WTC11 (cell line): ENCODE results near the gene GATC. TPM values are rescaled to one million over a fixed set of nuclear protein-coding genes. Genes with fewer than 3 reads are reported as not detected.

ENCODE experiments used
- ATAC-seq: fragments of 200-7000 bp; cut with Tn5 transposase; 2 replicates; pipeline ENCODE4 v1.10.0; 2021; ENCODE audit warnings: mild to moderate bottlenecking, moderate library complexity
- CTCF ChIA-PET: fragments of 300-600 bp; sonication (Branson Sonifier 250); formaldehyde crosslinking; loops from one replicate; lab custom pipeline; 2021; ENCODE audit warnings: antibody characterized with exemption; lab: Charles Lee
- POLR2A ChIA-PET: fragments of 350-600 bp; sonication (Branson Sonifier 250); formaldehyde crosslinking; loops from one replicate; lab custom pipeline; 2021; ENCODE audit warnings: antibody characterized with exemption; lab: Charles Lee
- DNase-seq: peaks from one replicate; pipeline ENCODE4 v3.0.0; 2021; ENCODE audit warnings: low spot score
- H3K27ac Mint-ChIP-seq: 2 replicates; pipeline ENCODE4 v1.8.0; 2021; ENCODE audit warnings: mixed read lengths
- H3K27me3 Mint-ChIP-seq: 2 replicates; pipeline ENCODE4 v1.8.0; 2021; ENCODE audit warnings: low read depth, mild to moderate bottlenecking, moderate library complexity, mixed read lengths
- H3K36me3 Mint-ChIP-seq: 2 replicates; pipeline ENCODE4 v1.8.0; 2021; ENCODE audit warnings: mixed read lengths
- H3K4me1 Mint-ChIP-seq: 2 replicates; pipeline ENCODE4 v1.8.0; 2022; ENCODE audit warnings: mixed read lengths
- H3K4me3 Mint-ChIP-seq: 2 replicates; pipeline ENCODE4 v1.8.0; 2021; ENCODE audit warnings: mild to moderate bottlenecking, moderate library complexity, mixed read lengths
- H3K9me3 Mint-ChIP-seq: 2 replicates; pipeline ENCODE4 v1.8.0; 2021; ENCODE audit warnings: mixed read lengths
- ATF1 ChIP-seq: sonication (generic); formaldehyde crosslinking; IDR thresholded peaks from 2 replicates; pipeline ENCODE4 v1.8.1; 2023; ENCODE audit warnings: mild to moderate bottlenecking, moderate library complexity, missing genetic modification reagents
- EMX1 ChIP-seq: fragments of 250-450 bp; sonication (Bioruptor Pico); IDR thresholded peaks from 2 replicates; pipeline ENCODE4 v1.8.0; 2021; ENCODE audit warnings: mild to moderate bottlenecking
- FOXJ3 ChIP-seq: sonication (generic); formaldehyde crosslinking; IDR thresholded peaks from 2 replicates; pipeline ENCODE4 v1.9.0; 2021; ENCODE audit warnings: missing genetic modification reagents, mild to moderate bottlenecking, borderline replicate concordance
- GABPB1 ChIP-seq: sonication (generic); formaldehyde crosslinking; IDR thresholded peaks from 2 replicates; pipeline ENCODE4 v1.8.1; 2023; ENCODE audit warnings: mild to moderate bottlenecking, missing genetic modification reagents
- JUN ChIP-seq: sonication (generic); formaldehyde crosslinking; IDR thresholded peaks from 2 replicates; pipeline ENCODE4 v1.8.0; 2023; ENCODE audit warnings: mild to moderate bottlenecking, missing genetic modification reagents
- NFATC4 ChIP-seq: fragments of 250-450 bp; sonication (Bioruptor Pico); IDR thresholded peaks from 2 replicates; pipeline ENCODE4 v1.9.0; 2021; ENCODE audit warnings: mild to moderate bottlenecking
- NFYB ChIP-seq: sonication (generic); formaldehyde crosslinking; conservative IDR thresholded peaks from 2 replicates; pipeline ENCODE4 v1.8.0; 2022; ENCODE audit warnings: low read depth, missing genetic modification reagents
- SOX15 ChIP-seq: fragments of 250-450 bp; sonication (Bioruptor Pico); IDR thresholded peaks from 2 replicates; pipeline ENCODE4 v1.9.0; 2021; ENCODE audit warnings: mild to moderate bottlenecking
- TCF7 ChIP-seq: sonication (generic); formaldehyde crosslinking; IDR thresholded peaks from 2 replicates; pipeline ENCODE4 v1.8.0; 2022; ENCODE audit warnings: mild to moderate bottlenecking, low read depth, missing genetic modification reagents, moderate library complexity
- TEAD4 ChIP-seq: sonication (generic); formaldehyde crosslinking; IDR thresholded peaks from 2 replicates; pipeline ENCODE4 v1.8.0; 2022; ENCODE audit warnings: mild to moderate bottlenecking, missing genetic modification reagents
- ZNF138 ChIP-seq: sonication (generic); formaldehyde crosslinking; conservative IDR thresholded peaks from 2 replicates; pipeline ENCODE4 v1.8.1; 2022; ENCODE audit warnings: mild to moderate bottlenecking, moderate library complexity, missing genetic modification reagents
- total RNA-seq: library from RNA; stranded (reverse); gene quantifications from 3 replicates; pipeline ENCODE4 v1.2.3, GENCODE V29; 2021
- TF ChIP-seq, protein P1 (sequence below): fragments of 250-450 bp; sonication (Bioruptor Pico); IDR thresholded peaks from 2 replicates; pipeline ENCODE4 v1.9.0; 2021; ENCODE audit warnings: moderate library complexity, mild to moderate bottlenecking, inconsistent platforms, borderline replicate concordance
- TF ChIP-seq, protein P2 (sequence below): sonication (generic); formaldehyde crosslinking; conservative IDR thresholded peaks from 2 replicates; pipeline ENCODE4 v1.8.1; 2023; ENCODE audit warnings: mild to moderate bottlenecking, low read depth, missing genetic modification reagents, moderate library complexity
- TF ChIP-seq, protein P3 (sequence below): fragments of 250-450 bp; sonication (Bioruptor Pico); IDR thresholded peaks from 2 replicates; pipeline ENCODE4 v1.9.0; 2021; ENCODE audit warnings: mild to moderate bottlenecking
- TF ChIP-seq, protein P4 (sequence below): sonication (generic); formaldehyde crosslinking; IDR thresholded peaks from 2 replicates; pipeline ENCODE4 v1.8.1; 2022; ENCODE audit warnings: low read depth, mild to moderate bottlenecking, moderate library complexity, missing genetic modification reagents, borderline replicate concordance
- TF ChIP-seq, protein P5 (sequence below): fragments of 250-450 bp; sonication (Bioruptor Pico); conservative IDR thresholded peaks from 2 replicates; pipeline ENCODE4 v1.9.0; 2021; ENCODE audit warnings: mild to moderate bottlenecking
- TF ChIP-seq, protein P6 (sequence below): sonication (generic); formaldehyde crosslinking; IDR thresholded peaks from 2 replicates; pipeline ENCODE4 v1.8.0; 2022; ENCODE audit warnings: missing genetic modification reagents
- TF ChIP-seq, protein P7 (sequence below): sonication (generic); formaldehyde crosslinking; IDR thresholded peaks from 2 replicates; pipeline ENCODE4 v1.8.1; 2023; ENCODE audit warnings: mild to moderate bottlenecking, missing genetic modification reagents, moderate library complexity
- TF ChIP-seq, protein P8 (sequence below): fragments of 250-450 bp; sonication (Bioruptor Pico); IDR thresholded peaks from 2 replicates; pipeline ENCODE4 v2.1.2; 2022; ENCODE audit warnings: mild to moderate bottlenecking, moderate library complexity
- TF ChIP-seq, protein P9 (sequence below): sonication (generic); formaldehyde crosslinking; IDR thresholded peaks from 2 replicates; pipeline ENCODE4 v1.8.0; 2022; ENCODE audit warnings: mild to moderate bottlenecking, missing genetic modification reagents

GATC gene
- total RNA-seq, 1 experiment from 2014 or later = 33.9 TPM

DNA sequence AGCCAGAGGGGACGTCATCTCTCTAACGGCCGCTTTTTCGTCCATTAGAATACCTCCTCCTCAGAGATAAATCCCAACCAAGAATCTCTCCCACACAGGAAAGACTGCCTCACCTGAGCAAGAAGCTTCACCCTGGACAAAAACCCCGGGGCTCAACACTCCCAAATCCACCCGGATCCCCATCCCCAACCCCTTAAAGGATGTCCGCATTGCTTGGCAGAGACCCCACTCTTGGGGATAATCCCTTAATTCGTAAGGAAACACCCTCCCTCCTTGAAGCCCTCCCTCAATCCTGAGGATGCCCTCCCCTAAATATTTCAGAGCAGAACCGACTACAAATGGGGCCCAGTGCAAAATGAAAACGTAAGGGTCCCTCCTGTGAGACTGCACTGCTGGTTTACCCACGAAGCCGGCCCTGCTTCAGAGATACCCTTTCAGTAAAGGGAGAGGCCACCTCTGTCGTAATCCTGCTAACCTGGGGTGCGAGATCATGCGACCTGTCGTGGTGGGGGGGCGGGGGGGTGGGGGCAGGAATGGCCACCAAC lies 49.0 kb downstream of the GATC start (continued):
- TF ChIP-seq, protein P1, sequence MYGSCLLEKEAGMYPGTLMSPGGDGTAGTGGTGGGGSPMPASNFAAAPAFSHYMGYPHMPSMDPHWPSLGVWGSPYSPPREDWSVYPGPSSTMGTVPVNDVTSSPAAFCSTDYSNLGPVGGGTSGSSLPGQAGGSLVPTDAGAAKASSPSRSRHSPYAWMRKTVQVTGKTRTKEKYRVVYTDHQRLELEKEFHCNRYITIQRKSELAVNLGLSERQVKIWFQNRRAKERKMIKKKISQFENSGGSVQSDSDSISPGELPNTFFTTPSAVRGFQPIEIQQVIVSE (CRISPR knock-in tag) = no peak
- TF ChIP-seq, protein P2, sequence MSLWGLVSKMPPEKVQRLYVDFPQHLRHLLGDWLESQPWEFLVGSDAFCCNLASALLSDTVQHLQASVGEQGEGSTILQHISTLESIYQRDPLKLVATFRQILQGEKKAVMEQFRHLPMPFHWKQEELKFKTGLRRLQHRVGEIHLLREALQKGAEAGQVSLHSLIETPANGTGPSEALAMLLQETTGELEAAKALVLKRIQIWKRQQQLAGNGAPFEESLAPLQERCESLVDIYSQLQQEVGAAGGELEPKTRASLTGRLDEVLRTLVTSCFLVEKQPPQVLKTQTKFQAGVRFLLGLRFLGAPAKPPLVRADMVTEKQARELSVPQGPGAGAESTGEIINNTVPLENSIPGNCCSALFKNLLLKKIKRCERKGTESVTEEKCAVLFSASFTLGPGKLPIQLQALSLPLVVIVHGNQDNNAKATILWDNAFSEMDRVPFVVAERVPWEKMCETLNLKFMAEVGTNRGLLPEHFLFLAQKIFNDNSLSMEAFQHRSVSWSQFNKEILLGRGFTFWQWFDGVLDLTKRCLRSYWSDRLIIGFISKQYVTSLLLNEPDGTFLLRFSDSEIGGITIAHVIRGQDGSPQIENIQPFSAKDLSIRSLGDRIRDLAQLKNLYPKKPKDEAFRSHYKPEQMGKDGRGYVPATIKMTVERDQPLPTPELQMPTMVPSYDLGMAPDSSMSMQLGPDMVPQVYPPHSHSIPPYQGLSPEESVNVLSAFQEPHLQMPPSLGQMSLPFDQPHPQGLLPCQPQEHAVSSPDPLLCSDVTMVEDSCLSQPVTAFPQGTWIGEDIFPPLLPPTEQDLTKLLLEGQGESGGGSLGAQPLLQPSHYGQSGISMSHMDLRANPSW = no peak
- TF ChIP-seq ZNF138 (CRISPR knock-in tag) = no peak
- TF ChIP-seq, protein P3, sequence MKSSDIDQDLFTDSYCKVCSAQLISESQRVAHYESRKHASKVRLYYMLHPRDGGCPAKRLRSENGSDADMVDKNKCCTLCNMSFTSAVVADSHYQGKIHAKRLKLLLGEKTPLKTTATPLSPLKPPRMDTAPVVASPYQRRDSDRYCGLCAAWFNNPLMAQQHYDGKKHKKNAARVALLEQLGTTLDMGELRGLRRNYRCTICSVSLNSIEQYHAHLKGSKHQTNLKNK (CRISPR knock-in tag) = no peak
- no peak for TF ChIP-seq TCF7
- TF ChIP-seq NFYB (CRISPR knock-in tag) = no peak
- TF ChIP-seq, protein P4, sequence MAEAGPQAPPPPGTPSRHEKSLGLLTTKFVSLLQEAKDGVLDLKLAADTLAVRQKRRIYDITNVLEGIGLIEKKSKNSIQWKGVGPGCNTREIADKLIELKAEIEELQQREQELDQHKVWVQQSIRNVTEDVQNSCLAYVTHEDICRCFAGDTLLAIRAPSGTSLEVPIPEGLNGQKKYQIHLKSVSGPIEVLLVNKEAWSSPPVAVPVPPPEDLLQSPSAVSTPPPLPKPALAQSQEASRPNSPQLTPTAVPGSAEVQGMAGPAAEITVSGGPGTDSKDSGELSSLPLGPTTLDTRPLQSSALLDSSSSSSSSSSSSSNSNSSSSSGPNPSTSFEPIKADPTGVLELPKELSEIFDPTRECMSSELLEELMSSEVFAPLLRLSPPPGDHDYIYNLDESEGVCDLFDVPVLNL = no peak
- no peak for TF ChIP-seq FOXJ3 (CRISPR knock-in tag)
- TF ChIP-seq TEAD4 (CRISPR knock-in tag) = no peak

DNA sequence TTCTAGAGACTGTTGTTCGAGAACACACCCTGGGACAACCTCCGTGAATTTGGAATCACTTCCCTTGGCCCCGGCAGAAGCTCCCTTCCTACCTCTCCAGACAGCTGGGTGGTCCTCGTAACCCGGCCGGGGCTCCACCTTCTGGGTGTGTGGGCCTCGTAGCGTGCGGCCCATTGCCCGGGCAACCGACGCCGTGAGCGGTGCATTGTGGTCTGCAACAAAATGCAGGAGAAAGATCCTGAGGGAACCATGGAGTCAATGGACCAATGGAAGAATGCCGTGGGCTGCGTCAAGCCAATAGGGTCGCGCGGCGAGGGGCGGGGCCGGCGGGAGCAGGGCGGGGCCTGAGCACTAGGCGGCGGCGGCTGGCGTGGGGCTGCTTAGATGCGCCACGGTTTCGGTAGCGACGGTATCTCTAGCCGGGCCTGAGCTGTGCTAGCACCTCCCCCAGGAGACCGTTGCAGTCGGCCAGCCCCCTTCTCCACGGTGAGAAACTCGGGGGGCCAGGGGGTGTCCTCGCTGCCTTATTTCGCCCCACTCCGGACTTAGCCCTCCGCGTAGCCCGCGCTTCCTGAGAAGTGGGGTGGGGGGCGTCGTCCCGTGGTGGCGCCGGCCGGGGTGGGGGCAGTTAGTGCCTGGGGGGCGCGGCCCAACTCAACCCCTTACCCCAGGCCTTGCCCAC lies 49.6 kb downstream of the GATC start, which contains the start of gene DYNLL1:
Gene DYNLL1 (plus strand): TSS at position 383 of the 682 bp plus-strand sequence. CDS start 309 bp downstream, outside the sequence.
- ATAC-seq = peak; percentile 97
- POLR2A ChIA-PET = interaction anchor here (0.5 to 2.7 kb wide), 15 partner anchors 9 to 1220 kb away, joined by 3 to 13 read pairs (median 4); partner anchors contain the start of genes COQ5, POP5, RNF10 and SRSF9
- Mint-ChIP-seq H3K4me1 (peaks cover 33% of the 10 kb centered on the region), H3K27me3 (no peaks in the 10 kb centered on the region), H3K9me3 (no peaks in the 10 kb centered on the region), H3K4me3 (peak within 1 kb of the TSS; percentile 93), H3K27ac (peak within 1 kb of the TSS; percentile 98), H3K36me3 (peaks cover 40% of the 10 kb centered on the region)
- DNase-seq = peak; percentile 99
- CTCF ChIA-PET = interaction anchor here (0.5 to 2.4 kb wide), 14 partner anchors 9 to 193 kb away, joined by 3 to 22 read pairs (median 6); partner anchors contain the start of genes POP5, SIRT4 and SRSF9
- TF ChIP-seq GABPB1 (CRISPR knock-in tag) = peak; percentile 50; the same call in 1 of the 2 replicates
- TF ChIP-seq, protein P5, sequence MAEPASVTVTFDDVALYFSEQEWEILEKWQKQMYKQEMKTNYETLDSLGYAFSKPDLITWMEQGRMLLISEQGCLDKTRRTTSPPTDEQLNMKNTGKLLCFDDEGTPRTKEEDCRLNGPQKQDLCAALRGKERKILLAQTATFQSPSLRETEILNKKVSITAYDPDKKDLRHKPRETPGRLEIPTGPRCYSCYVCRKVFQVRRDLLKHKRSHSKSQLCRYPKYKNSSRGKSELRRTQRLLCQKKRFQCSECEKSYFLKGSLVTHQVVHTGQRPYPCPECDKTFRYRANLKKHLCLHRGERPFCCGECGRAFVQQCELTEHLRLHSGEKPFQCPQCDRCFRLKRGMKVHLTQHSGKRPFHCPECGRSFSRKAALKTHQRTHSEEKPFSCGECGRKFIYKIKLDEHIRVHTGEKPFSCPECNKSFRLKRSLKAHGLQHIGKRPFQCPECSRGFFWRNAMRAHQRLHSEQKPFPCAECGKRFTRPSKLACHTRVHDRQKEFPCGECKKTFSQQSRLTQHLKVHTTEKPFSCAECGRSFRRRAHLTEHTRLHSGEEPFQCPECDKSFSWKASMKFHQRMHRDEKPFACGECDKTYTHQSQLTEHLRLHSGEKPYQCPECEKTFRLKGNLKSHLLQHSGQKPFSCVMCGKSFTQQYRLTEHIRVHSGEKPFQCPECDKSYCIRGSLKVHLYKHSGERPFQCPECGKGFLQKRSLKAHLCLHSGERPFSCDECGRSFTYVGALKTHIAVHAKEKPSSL (CRISPR knock-in tag) = no peak
- TF ChIP-seq JUN (CRISPR knock-in tag) = peak; percentile 76; the same call in 1 of the 2 replicates
- TF ChIP-seq NFYB (CRISPR knock-in tag) = peak; percentile 99
- no peak for TF ChIP-seq NFATC4 (CRISPR knock-in tag)
- no peak for TF ChIP-seq ATF1 (CRISPR knock-in tag)
- no peak for TF ChIP-seq SOX15
- TF ChIP-seq, protein P6, sequence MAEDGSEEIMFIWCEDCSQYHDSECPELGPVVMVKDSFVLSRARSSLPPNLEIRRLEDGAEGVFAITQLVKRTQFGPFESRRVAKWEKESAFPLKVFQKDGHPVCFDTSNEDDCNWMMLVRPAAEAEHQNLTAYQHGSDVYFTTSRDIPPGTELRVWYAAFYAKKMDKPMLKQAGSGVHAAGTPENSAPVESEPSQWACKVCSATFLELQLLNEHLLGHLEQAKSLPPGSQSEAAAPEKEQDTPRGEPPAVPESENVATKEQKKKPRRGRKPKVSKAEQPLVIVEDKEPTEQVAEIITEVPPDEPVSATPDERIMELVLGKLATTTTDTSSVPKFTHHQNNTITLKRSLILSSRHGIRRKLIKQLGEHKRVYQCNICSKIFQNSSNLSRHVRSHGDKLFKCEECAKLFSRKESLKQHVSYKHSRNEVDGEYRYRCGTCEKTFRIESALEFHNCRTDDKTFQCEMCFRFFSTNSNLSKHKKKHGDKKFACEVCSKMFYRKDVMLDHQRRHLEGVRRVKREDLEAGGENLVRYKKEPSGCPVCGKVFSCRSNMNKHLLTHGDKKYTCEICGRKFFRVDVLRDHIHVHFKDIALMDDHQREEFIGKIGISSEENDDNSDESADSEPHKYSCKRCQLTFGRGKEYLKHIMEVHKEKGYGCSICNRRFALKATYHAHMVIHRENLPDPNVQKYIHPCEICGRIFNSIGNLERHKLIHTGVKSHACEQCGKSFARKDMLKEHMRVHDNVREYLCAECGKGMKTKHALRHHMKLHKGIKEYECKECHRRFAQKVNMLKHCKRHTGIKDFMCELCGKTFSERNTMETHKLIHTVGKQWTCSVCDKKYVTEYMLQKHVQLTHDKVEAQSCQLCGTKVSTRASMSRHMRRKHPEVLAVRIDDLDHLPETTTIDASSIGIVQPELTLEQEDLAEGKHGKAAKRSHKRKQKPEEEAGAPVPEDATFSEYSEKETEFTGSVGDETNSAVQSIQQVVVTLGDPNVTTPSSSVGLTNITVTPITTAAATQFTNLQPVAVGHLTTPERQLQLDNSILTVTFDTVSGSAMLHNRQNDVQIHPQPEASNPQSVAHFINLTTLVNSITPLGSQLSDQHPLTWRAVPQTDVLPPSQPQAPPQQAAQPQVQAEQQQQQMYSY (CRISPR knock-in tag) = no peak
- TF ChIP-seq, protein P7, sequence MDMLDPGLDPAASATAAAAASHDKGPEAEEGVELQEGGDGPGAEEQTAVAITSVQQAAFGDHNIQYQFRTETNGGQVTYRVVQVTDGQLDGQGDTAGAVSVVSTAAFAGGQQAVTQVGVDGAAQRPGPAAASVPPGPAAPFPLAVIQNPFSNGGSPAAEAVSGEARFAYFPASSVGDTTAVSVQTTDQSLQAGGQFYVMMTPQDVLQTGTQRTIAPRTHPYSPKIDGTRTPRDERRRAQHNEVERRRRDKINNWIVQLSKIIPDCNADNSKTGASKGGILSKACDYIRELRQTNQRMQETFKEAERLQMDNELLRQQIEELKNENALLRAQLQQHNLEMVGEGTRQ (CRISPR knock-in tag) = no peak
- TF ChIP-seq EMX1 = no peak
- TF ChIP-seq, protein P8, sequence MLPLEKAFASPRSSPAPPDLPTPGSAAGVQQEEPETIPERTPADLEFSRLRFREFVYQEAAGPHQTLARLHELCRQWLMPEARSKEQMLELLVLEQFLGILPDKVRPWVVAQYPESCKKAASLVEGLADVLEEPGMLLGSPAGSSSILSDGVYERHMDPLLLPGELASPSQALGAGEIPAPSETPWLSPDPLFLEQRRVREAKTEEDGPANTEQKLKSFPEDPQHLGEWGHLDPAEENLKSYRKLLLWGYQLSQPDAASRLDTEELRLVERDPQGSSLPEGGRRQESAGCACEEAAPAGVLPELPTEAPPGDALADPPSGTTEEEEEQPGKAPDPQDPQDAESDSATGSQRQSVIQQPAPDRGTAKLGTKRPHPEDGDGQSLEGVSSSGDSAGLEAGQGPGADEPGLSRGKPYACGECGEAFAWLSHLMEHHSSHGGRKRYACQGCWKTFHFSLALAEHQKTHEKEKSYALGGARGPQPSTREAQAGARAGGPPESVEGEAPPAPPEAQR = no peak
- TF ChIP-seq, protein P9, sequence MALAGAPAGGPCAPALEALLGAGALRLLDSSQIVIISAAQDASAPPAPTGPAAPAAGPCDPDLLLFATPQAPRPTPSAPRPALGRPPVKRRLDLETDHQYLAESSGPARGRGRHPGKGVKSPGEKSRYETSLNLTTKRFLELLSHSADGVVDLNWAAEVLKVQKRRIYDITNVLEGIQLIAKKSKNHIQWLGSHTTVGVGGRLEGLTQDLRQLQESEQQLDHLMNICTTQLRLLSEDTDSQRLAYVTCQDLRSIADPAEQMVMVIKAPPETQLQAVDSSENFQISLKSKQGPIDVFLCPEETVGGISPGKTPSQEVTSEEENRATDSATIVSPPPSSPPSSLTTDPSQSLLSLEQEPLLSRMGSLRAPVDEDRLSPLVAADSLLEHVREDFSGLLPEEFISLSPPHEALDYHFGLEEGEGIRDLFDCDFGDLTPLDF (CRISPR knock-in tag) = no peak
